WI38 (cell line): ENCODE results near the gene MVB12B.

Experiments used
- H3K4me3 ChIP-seq: 2 replicates; pipeline ENCODE4 v1.5.1; 2011; ENCODE audit warnings: low read depth, mild to moderate bottlenecking, control low read depth, low read length
- TF ChIP-seq, protein P1 (sequence below): IDR thresholded peaks from 2 replicates; pipeline ENCODE4 v1.5.1; 2012; ENCODE audit warnings: low read depth, mild to moderate bottlenecking, control low read depth, low read length

MVB12B gene

DNA sequence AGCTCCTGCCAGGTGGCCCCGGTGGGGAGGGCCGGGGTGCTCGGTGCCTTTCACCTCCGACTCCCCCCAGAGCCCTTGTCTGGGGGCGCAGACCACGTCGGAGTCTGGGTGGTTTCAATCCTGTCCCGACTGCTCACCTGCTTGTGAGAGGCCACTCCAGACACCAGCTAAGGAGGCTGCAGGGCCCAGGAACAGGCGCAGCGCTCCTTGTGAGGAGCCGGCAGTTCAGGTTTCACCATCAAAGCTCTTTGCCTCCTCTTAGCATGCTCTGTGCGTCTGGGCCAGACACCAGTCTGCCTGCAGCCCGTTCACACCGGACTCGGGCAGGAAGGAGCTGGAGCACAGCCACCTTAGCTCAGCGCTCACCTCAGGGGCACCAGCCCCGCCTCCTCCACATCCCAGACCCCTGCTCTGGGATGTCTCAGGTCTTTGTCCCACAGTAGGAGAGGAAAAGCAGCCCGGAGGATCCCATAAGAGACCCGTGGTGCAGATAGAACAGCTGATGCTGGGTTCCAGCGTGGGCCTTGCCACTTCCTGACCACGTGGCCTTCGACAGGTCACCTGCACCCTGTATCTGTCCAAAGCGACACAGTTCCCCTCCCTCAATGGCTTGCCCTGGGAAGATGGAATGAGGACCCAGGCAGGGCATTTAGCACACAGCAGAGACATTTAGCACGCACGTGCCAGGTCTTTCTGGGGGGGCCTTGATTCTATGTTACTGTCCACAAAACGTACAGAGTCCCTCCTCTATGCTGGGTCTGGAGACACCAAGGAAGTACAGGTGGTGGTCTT is 180.9 kb downstream of the MVB12B start:
- no peak overlapping the region for H3K4me3 ChIP-seq
- TF ChIP-seq, protein P1, sequence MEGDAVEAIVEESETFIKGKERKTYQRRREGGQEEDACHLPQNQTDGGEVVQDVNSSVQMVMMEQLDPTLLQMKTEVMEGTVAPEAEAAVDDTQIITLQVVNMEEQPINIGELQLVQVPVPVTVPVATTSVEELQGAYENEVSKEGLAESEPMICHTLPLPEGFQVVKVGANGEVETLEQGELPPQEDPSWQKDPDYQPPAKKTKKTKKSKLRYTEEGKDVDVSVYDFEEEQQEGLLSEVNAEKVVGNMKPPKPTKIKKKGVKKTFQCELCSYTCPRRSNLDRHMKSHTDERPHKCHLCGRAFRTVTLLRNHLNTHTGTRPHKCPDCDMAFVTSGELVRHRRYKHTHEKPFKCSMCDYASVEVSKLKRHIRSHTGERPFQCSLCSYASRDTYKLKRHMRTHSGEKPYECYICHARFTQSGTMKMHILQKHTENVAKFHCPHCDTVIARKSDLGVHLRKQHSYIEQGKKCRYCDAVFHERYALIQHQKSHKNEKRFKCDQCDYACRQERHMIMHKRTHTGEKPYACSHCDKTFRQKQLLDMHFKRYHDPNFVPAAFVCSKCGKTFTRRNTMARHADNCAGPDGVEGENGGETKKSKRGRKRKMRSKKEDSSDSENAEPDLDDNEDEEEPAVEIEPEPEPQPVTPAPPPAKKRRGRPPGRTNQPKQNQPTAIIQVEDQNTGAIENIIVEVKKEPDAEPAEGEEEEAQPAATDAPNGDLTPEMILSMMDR: no peak

DNA sequence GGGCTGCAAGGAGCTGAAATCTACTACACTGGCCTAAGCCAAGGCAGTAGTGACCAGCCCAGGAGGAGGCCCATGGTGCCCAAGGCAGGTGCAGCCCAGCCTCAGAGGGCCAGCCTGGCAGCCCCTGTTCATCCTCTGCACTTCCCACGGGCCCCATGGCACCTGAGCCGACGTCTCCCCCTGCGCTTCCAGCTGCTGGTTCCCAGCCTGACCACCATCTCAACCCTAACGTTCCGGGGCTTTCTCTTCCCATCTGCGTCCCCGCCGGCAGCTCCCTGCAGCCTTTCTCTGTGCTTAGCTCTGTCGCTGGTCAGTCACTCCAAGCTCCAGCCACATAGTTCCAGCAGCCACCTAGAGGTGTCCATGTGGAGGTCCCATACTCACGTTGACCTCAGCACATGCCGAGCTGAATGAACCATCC is 181.6 kb downstream of the MVB12B start:
- H3K4me3 ChIP-seq: no peak overlapping the region
- TF ChIP-seq, protein P1: no peak

DNA sequence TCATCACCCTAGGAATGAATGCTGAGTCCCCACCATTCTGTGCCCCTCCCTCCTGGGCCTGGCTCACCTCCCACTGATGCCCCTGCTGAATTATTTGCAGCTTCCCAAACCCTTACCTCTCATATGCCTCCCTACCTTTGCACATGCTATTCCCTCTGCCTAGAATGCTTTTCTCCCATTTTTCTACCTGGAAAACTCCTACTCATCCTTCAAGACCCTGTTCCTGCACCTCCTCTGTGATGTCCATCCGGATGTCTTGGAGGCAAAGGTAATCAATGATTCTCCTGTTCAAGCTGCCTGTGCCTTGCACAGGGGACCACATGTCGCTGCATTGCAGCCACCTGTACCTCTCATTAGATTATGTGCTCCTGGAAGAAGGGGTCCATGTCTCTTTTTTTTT is 182.3 kb downstream of the MVB12B start:
- TF ChIP-seq, protein P1: no peak
- H3K4me3 ChIP-seq: no peak overlapping the region

DNA sequence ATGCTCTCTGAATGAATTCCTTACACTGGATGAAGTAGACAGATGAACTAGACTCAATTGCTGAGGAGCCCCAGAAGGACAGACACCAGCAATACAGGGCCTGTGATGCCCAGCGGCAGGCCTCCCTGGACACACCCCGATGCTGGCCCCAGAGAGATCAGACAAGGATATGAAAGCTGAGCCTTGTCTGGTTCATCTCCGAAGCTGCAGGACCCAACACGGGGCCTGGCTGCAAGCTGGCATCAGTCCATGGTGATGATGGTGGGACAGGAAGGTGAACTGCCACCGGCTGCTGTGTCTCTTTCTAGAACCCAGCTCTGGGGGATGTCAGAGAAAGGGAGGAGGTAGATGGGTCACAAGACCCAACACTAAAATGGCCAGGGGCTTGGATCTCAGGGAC is 183.1 kb downstream of the MVB12B start:
- H3K4me3 ChIP-seq: no peak overlapping the region

DNA sequence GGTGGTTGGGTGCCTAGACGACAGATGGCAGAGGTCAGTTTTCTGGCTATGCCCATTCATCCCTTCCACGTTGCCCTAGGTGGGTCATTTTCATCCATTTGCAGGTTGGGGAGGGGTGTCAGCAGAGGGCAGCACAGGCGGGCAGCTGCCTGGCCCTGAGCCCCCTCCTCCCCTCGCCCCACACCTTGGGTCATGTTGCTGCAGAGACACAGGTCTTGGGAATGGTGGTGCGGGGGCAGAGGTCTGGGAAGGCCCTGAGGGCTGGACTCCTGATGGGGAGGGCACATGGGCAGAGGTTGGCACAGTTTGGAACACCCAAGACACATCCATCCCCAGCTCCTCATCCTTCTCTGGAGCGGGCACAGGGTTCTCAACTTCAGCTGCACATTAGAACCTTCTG is 183.9 kb downstream of the MVB12B start:
- H3K4me3 ChIP-seq: no peak overlapping the region
- TF ChIP-seq, protein P1: no peak

More for the DNA sequence above, 183.1 kb downstream of the MVB12B start:
- TF ChIP-seq, protein P1: no peak

DNA sequence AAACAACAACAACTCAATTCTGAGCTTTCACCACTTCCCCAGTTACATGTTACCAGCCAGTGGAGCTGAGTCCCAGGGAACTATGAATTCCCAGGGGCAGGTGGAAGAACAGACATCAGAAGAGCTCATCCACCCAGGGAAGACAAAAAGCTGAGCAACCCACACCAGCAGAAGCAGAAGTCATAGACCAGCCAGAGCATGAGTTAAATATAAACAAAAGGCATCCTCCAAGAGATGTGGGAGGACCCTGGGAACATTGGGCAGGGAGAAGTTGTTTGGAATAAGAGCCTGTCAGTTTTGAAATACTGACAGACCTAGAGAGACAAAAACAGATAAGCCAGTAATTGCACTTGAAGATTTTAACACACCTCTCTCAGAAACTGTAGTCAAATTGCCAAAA is 184.8 kb downstream of the MVB12B start:
- TF ChIP-seq, protein P1: no peak
- H3K4me3 ChIP-seq: no peak overlapping the region

DNA sequence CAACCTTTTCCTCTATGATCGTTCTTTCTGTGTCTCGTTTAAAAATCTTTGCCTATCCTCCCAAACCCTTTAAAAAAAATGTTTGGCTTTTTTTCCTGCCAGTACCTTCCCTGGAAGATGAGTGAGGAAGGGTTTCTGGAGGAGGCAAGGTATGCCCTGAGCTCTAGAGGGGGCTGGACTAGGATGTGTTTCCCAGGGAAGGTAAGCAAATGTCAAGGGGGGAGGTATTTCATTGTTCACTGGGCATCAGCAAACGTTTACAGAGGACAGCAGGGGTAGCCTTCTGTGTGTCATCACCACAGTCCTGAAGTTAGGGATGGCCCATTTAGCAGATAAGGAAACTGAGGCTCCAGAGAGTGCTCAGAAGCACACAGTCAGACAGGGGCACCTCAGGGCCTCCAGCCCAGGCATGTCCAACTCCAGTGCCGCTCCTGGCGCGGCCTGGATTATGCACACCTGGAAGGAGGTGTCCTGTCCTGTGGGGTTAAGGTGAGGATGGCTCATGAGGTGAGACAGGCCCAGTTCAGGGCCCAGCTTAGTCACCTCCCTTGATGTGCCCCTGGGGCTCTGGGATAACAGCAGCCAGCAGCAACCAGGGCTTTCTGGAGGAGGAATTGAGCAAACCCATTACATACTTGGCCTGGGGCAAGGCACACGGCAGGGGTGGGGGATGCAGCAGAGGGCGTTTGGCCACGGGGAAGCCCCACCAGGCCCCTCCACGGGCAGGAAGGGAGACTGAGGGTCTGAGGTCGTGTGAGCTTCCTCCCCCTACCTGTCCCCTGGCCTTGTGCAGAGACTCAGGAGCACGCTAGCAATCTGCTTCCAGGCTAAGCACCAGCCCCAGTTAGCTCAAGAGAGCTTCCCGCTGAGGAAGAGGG is 186.8 kb downstream of the MVB12B start:
- no peak overlapping the region for H3K4me3 ChIP-seq

More for the DNA sequence above, 186.8 kb downstream of the MVB12B start:
- TF ChIP-seq, protein P1: no peak
